Type B pancreatic cell (in vitro differentiated cells): Measurements from ENCODE around the gene ITGA8. TPM values are rescaled to one million over a fixed set of nuclear protein-coding genes. Genes with fewer than 3 reads are reported as not detected.
A peak's percentile ranks its signal among the peaks of the same experiment; 100 is the strongest.
"Not testable (repeated sequence)": the region's sequence is repeated elsewhere in the genome, so short reads cannot be mapped to it uniquely, and the experiment has no call there.

ENCODE experiments used
- DNase-seq: peaks from one replicate; pipeline ENCODE4 v3.0.0; 2021; ENCODE audit warnings: mixed read lengths; ENCODE audit not compliant: unreplicated experiment; ENCODE audit errors: extremely low spot score
- H3K27ac Mint-ChIP-seq: 2 replicates; pipeline ENCODE4 v1.8.0; 2021; ENCODE audit warnings: mild to moderate bottlenecking, mixed read lengths
- H3K27me3 Mint-ChIP-seq: 2 replicates; pipeline ENCODE4 v1.8.0; 2021; ENCODE audit warnings: mixed read lengths
- H3K36me3 Mint-ChIP-seq: 2 replicates; pipeline ENCODE4 v1.8.0; 2021; ENCODE audit warnings: mixed read lengths
- H3K4me1 Mint-ChIP-seq: one replicate; pipeline ENCODE4 v1.8.0; 2021; ENCODE audit warnings: mixed read lengths; ENCODE audit not compliant: unreplicated experiment
- H3K4me3 Mint-ChIP-seq: 2 replicates; pipeline ENCODE4 v1.8.0; 2021; ENCODE audit warnings: mild to moderate bottlenecking, mixed read lengths
- H3K9me3 Mint-ChIP-seq: 2 replicates; pipeline ENCODE4 v1.8.0; 2021; ENCODE audit warnings: mixed read lengths
- CTCF ChIP-seq: fragments of 200-600 bp; sonication (generic); conservative IDR thresholded peaks from 2 replicates; pipeline ENCODE4 v1.5.0; 2021; ENCODE audit warnings: antibody characterized with exemption, mild to moderate bottlenecking
- long read RNA-seq: library from polyadenylated mRNA; unstranded; transcript quantifications from one replicate; pipeline ENCODE4 v2.0.0, GENCODE V29; 2020
- total RNA-seq: library from RNA; stranded (reverse); gene quantifications from 2 replicates; pipeline ENCODE4 v1.2.1, GENCODE V29; 2021; ENCODE audit warnings: low replicate concordance

The ITGA8 gene
- total RNA-seq = 1.1 and 10.1 TPM in 2 replicates
- long read RNA-seq, partial matches to known transcripts = 1 of 1 reads
- long read RNA-seq, other reads (novel, unspliced or antisense) = 0 of 1 reads

DNA sequence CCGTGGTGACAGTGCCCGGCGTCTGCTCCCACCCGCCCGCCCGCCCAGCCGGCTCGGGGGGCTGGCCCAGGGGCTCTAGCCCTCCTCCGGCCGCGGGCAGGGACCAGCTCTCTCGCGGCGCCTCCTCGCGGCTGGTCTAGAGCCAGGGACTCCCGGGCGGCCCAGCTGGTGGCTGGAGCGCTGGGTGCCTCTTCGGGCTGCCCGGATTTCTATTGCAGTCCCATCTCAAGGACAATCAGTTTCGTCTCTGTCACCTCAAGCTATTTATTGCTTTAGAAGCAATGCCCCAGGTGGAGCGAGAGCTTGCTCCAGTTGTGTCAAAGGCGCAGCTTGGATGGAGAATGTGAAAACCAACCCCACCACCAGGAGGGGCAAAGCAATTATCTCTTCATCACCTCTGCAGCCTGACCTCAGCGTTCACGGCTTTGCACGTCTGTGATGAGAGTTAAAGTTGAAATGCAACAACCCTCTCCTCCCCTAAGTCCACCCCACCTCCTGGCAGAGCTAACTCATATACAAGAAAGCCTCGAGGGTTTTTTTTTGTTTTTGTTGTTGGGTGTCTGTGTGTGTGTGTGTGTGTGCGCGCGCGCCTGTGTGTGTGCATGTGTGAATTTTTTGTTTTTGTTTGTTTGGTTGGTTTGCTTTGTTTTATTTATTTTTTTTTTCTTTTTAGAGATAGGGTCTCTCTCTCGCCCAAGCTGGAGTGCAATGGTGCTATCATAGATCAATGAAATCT lies at the start of gene ITGA8:
Gene ITGA8, minus strand, starts transcription at position 24 of the 736 bp plus-strand sequence. CDS start 151 bp downstream, outside the sequence.
- Mint-ChIP-seq H3K4me1 (peaks cover 16% of the 10 kb centered on the region), H3K27ac (peak within 1 kb of the TSS; percentile 14), H3K36me3 (no peaks in the 10 kb centered on the region), H3K27me3 (peaks cover 58% of the 10 kb centered on the region), H3K4me3 (peak within 1 kb of the TSS; percentile 95), H3K9me3 (no peaks in the 10 kb centered on the region)
- DNase-seq = peak; percentile 70
- TF ChIP-seq CTCF = peak; percentile 74

DNA sequence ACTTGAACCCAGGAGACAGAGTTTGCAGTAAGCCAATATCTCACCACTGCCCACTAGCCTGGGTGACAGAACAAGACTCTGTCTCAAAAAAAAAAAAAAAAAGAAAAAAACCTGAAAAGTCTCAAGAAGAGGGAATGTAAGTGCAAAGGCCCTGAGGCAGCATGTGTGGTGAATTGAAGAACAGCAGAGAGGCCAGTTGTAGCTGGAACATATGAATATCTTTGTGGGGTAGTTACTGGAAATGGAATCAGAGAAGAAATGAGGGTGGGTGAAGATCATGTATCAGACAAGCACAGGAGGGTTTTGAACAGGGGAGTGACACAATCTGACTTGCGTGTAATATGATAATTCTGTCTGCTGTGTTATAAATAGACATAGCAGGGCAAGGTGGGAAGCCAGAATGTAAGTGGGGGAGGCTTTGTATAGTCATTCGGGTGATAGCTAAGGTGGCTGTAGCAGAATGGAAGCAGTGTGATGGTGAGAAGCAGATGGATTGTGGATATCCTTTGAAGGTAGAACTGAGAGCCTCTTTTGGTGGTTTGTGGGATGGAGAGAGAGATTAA lies 45.3 kb upstream of the ITGA8 start:
- Mint-ChIP-seq H3K4me3 (no peak overlapping the region), H3K4me1 (no peaks in the 10 kb centered on the region), H3K36me3 (no peaks in the 10 kb centered on the region), H3K9me3 (peaks cover 4% of the 10 kb centered on the region), H3K27ac (no peak overlapping the region), H3K27me3 (no peaks in the 10 kb centered on the region)
- no peak for TF ChIP-seq CTCF
- DNase-seq = no peak

DNA sequence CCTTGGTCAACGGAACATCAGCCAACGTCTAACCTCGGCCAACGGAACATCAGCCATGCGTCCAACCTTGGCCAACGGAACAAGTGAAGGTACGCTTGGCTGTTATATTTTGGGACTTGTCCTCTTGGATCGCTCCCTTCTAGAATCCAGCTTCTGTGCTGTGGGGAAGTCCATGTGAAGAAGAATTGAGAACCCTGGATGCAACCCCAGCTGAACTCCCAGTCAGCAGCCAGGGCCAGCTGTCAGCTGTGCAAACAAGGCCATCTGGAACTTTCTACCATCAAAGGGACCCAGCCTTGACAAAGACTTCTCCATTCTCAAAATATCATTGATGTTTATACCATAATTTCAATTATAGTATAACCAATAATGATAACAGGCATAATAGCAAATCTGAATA lies 43.3 kb upstream of the ITGA8 start:
- no peak for TF ChIP-seq CTCF
- Mint-ChIP-seq H3K27ac (no peak overlapping the region), H3K4me3 (no peak overlapping the region), H3K4me1 (no peaks in the 10 kb centered on the region), H3K36me3 (no peaks in the 10 kb centered on the region), H3K27me3 (no peaks in the 10 kb centered on the region), H3K9me3 (peaks cover 4% of the 10 kb centered on the region)
- DNase-seq = no peak

GRCh38 chr10:15762239-15762638 lies 42.5 kb upstream of the ITGA8 start:
- not testable (repeated sequence) for H3K4me3 Mint-ChIP-seq, H3K9me3 Mint-ChIP-seq, DNase-seq, H3K27me3 Mint-ChIP-seq, H3K27ac Mint-ChIP-seq, H3K4me1 Mint-ChIP-seq, H3K36me3 Mint-ChIP-seq

GRCh38 chr10:15761224-15761623 lies 41.5 kb upstream of the ITGA8 start:
- not testable (repeated sequence) for H3K27me3 Mint-ChIP-seq, DNase-seq, H3K36me3 Mint-ChIP-seq, H3K4me1 Mint-ChIP-seq, H3K4me3 Mint-ChIP-seq, H3K9me3 Mint-ChIP-seq, H3K27ac Mint-ChIP-seq

- no peak for TF ChIP-seq CTCF
- Mint-ChIP-seq H3K4me3 (no peak overlapping the region), H3K36me3 (no peaks in the 10 kb centered on the region), H3K27ac (no peak overlapping the region), H3K4me1 (no peaks in the 10 kb centered on the region), H3K9me3 (peaks cover 4% of the 10 kb centered on the region), H3K27me3 (peaks cover 8% of the 10 kb centered on the region)
- no peak for DNase-seq
Measured at GRCh38 chr10:15760681-15761080, 41.0 kb upstream of the ITGA8 start.
